DMS 273 treated with DMSO at 0.1 percent for 48 hours (cell line): Measurements from ENCODE around the gene NUCB1.
"Not testable (repeated sequence)": the region's sequence is repeated elsewhere in the genome, so short reads cannot be mapped to it uniquely, and the experiment has no call there.

Source experiments
- DNase-seq: peaks from one replicate; lab custom pipeline; 2025; lab: John Stamatoyannopoulos, UW

NUCB1 gene

DNA sequence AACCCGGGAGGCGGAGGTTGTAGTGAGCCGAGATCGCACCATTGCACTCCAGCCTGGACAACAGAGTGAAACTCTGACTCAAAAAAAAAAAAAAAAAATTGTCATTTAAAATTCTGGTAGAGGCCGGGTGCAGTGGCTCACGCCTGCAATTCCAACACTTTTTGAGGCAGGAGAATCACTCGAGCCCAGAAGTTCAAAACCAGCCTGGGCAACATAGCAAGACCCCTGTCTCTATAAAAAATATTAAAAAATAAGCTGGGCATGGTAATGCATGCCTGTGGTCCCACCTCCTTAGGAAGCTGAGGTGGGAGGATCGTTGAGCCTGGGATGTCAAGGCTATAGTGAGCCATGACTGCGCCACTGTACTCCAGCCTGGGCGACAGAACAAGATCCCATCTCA is 6.2 kb downstream of the NUCB1 start:
- no peak for DNase-seq

DNA sequence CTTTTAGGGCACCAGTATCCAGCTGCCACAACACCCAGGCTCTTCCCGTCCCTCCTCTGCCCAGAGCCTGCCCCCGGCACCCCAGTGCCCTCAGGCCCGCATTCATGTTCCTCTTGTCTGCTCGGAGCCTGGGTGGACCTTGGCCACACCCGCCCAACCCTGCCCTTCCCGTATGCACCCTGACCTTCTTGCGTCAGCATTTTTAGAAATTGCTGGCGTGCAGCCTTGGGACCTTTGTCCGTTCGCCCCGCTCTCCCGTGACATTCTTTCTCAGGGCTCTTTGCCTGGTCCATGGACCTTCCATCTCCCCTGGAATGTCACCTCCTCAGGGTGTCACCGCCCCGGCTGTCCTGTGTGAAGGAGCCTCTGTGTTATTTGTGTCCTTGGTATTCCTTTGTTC is 7.6 kb downstream of the NUCB1 start:
- no peak for DNase-seq

DNA sequence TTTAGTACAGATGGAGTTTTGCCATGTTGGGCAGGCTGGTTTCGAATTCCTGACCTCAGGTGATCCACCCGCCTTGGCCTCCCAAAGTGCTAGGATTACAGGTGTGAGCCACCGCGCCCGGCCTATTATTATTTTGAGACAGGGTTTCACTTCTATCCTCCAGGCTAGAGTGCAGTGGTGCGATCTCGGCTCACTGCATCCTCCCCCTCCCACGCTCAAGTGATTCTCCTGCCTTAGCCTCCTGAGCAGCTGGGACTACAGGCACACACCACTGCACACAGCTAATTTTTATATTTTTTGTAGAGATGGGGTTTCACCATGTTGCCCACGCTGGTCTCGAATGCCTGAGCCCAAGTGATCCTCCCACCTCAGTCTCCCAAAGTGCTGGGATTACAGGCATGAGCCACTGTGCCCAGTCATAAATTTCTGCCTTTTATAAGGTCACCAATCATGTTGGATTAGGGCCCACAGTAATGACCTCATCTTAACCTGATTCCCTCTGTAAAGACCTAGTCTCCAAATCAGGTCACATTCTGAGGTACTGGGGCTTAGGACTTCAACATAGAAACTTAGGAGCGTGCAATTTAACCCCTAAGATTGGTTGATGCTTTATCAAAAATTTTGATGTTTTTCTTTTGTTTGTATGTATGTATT is 9.4 kb downstream of the NUCB1 start:
- not testable (repeated sequence) for DNase-seq

DNA sequence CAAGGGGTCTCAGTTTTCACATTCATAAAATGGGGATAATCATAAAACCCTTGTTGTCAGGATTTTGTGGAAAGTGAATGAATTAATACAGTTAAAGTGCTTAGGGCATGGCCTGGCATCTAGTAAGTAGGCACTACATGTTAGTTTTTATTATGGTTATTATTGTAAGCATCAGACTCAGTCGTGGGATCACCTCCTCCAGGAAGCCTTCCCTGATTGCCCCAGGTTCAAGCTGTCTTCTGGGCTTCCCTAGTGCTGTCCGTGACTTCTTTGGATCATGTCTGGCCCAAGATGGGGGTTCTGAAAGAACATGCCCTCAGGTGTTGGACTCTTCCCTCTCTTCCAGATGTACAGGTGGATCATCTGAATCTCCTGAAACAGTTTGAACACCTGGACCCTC is 10.7 kb downstream of the NUCB1 start:
- no peak for DNase-seq

DNA sequence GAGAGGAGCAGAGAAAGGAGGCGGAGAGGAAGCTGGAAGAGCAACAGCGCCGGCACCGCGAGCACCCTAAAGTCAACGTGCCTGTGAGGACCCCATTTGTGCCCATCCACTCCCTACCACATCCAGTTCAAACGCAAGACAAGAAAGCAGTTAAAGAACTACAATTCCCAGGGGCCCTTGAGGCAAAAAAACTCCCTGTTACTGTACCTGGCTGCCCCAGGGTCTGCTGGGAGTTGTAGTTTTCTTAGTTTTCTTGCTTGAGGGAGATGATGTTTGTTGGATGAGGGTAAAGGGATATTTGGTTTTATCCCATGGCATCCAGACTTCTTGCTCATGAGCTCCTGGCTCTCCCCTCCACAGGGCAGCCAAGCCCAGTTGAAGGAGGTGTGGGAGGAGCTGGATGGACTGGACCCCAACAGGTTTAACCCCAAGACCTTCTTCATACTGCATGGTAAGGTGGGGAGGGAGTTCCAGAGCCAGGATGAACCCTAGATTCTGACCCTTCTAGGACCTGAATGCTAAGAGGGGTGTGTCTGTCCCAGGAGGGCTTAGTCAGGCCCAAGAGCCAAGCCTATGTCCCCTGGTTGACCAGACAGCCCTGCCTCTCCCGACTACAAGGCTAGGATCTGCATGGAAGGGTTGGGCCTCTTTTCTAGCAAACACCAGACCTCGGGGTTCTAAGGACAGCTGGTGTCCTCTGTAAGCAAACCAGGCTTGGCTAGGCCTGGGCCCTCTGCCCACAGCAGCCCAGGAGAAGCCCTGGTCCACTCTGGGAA is 13.2 kb downstream of the NUCB1 start:
- no peak for DNase-seq

DNA sequence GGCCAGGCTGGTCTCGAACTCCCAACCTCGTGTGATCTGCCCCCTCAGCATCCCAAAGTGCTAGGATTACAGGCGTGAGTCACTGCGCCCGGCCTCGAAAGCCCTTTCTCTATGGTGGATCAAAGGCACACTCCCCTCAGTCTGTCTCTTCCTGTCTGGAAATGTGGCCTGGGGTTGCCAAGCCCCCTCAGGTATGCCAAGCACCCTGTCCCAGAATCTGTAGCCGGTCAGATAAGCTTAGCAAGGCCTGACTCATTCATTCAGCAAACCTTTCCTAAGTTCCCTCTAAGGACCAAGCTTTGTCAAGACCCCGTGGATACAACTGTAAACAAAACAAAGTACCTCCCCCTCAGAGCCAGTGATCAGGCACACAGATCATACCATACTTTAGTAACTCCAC is 14.1 kb downstream of the NUCB1 start:
- no peak for DNase-seq

DNA sequence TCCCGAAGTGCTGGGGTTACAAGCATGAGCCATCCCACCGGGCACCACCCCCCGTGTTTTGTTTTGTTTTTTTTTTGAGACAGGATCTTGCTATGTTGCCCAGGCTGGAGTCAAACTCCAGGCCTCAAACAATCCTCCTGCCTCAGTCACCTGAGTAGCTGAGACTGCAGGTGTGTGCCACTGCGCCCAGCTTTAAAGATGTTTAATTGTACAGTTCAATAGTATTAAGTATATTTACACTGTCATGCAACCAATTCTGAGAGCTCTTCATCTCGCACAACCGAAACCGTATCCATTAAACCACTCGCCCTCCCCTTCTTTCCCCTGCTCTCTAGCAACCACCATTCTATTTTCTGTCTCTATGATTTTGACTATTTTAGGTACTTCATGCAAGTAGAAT is 15.6 kb downstream of the NUCB1 start:
- no peak for DNase-seq

DNA sequence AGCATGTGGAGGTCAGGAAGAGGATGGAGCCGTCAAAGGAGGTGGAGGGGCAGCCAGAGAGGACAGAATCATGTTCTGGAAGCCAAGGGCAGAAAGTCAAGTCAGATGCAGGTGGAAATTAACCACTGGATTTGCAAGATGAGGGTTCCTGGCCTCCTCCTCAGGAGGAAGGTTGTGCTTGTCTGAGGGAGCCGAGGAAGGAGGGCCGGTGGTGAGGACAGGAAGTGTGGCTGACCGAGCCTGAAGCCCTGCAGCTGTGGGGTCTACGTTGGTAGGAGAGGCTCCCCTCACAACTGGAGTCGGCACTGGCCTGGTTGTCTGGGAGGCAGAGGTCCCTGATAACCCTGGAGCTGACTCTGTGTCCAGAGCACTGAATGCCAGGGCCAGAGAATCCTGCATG is 18.0 kb downstream of the NUCB1 start:
- no peak for DNase-seq

DNA sequence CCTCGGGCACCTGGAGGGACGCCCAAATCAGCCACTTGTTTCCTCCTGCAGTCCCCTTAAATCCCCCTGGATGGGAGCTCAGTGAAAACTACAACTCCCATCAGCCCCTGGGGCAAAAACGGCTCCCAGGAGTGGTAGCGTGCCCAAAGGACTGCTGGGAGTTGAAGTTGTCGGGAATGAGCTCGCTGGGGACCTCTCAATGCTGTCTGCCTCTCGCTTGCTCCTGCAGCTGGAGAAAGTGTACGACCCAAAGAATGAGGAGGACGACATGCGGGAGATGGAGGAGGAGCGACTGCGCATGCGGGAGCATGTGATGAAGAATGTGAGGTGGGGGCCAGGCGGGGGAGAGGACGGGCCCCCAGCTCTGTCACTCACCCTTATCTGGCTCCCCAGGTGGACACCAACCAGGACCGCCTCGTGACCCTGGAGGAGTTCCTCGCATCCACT is 18.7 kb downstream of the NUCB1 start:
- no peak for DNase-seq

DNA sequence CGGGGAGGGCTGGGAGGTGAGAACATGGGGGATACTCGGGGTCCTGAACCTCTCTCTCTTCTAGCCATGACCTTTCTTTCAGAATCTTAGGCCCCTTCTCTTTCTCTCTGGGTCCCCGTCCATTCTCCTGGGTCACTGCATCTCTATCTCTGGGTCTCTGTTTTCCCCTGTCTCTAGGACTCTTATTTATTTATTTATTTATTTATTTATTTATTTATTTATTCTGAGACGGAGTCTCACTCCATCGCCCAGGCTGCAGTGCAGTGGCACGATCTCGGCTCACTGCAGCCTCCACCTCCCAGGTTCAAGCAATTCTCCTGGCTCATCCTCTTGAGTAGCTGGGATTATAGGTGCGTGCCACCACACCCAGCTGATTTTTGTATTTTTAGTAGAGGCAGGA is 19.2 kb downstream of the NUCB1 start:
- not testable (repeated sequence) for DNase-seq

DNA sequence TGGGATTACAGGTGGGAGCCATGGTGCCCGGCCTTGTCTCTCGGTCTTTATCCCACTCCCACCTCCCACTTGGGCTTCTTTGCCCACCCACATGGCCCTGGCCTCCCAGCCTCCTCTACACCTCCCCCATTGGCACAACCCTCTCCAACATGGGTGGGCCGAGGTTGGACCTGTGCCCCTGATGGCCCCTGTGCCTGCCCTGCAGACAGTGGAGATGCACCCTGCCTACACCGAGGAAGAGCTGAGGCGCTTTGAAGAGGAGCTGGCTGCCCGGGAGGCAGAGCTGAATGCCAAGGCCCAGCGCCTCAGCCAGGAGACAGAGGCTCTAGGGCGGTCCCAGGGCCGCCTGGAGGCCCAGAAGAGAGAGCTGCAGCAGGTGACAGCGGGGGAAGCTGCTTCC is 20.8 kb downstream of the NUCB1 start:
- DNase-seq = no peak

DNA sequence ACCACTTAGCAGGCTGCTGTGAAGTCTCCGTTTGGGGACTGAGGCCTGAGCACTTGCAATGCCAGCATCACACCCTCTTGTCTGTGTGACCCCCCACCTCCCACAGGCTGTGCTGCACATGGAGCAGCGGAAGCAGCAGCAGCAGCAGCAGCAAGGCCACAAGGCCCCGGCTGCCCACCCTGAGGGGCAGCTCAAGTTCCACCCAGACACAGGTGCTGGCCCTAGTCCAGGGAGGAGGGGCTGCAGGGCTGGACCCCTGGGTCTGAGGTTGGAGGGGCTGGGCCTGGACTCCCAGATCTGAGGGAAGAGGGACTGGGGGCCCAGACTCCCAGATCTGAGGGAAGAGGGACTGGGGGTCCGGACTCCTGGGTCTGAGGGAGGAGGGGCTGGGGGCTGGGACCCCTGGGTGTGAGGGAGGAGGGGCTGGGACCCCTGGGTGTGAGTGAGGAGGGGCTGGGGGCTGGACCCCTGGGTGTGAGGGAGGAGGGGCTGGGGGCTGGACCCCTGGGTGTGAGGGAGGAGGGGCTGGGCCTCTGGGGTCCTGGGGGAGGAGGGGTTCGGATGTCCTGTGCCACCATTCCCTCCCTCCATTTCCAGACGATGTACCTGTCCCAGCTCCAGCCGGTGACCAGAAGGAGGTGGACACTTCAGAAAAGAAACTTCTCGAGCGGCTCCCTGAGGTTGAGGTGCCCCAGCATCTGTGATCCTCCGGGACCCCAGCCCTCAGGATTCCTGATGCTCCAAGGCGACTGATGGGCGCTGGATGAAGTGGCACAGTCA is 21.8 kb downstream of the NUCB1 start:
- no peak for DNase-seq

DNA sequence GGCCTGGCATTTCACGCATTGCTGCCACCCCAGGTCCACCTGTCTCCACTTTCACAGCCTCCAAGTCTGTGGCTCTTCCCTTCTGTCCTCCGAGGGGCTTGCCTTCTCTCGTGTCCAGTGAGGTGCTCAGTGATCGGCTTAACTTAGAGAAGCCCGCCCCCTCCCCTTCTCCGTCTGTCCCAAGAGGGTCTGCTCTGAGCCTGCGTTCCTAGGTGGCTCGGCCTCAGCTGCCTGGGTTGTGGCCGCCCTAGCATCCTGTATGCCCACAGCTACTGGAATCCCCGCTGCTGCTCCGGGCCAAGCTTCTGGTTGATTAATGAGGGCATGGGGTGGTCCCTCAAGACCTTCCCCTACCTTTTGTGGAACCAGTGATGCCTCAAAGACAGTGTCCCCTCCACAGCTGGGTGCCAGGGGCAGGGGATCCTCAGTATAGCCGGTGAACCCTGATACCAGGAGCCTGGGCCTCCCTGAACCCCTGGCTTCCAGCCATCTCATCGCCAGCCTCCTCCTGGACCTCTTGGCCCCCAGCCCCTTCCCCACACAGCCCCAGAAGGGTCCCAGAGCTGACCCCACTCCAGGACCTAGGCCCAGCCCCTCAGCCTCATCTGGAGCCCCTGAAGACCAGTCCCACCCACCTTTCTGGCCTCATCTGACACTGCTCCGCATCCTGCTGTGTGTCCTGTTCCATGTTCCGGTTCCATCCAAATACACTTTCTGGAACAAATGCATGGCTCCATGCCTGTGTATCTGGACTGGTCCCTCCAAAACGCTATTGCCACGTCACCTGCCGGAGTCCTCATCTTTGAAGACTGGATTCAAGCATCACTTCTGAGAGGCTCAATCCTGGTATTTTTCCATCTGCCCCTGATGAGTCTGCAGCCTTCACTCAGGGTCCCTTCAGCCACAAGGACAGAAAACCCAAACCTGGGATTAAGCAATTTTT is 22.7 kb downstream of the NUCB1 start:
- DNase-seq = no peak

DNA sequence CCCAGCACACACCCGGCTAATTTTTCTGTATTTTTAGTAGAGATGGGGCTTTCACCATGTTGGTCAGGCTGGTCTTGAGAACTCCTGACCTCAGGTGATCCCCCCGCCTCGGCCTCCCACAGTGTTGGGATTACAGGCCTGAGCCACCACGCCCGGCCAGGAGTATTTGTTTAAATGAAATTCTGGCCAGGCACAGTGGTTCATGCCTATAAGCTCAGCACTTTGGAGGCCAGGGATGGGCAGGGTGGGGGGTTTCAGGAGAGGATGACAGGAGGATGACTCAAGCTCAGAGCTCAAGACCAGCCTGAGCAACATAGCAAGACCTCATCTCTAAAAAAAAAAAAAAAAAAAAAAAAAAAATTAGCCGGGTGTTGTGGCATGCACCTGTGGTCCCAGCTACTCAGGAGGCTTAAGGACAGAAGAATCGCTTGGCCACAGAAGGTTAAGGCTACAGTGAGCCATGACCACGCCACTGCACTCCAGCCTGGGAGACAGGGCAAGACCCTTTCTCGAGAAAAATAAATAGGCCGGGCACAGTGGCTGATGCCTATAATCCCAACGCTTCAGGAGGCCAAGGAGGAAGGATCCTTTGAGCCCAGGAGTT is 25.2 kb downstream of the NUCB1 start:
- no peak for DNase-seq

DNA sequence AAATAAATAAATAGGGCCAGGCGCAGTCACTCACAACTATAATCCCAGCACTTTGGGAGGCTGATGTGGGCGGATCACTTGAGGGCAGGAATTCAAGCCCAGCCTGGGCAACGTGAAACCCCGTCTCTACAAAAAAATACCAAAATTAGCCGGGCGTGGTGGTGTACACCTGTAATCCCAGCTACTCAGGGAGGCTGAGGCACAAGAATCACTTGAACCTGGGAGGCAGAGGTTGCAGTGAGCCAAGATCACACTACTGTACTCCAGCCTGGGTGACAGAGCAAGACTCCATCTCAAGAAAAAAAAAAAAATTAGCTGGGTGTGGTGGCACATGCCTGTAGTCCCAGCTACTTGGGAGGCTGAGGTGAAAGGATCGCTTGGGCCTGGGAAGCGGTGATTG is 25.8 kb downstream of the NUCB1 start:
- not testable (repeated sequence) for DNase-seq

DNA sequence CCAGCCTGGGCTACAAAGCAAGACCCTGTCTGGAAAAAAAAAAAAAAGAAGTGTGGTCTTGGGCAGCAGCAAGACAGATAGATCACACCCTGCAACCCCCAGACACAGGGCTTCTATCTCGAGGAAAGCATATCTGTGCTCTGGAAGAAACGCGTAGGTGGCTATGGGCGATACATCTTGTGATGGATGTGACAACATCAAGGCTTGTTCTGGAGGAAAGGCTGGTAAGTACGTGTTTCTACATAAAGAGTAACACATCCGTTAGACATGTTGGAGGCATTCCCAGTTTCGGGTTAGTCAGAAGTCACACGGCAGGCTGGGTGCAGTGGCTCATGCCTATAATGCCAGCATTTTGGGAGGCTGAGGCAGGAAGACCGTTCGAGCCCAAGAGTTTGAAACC is 26.8 kb downstream of the NUCB1 start:
- DNase-seq = no peak

DNA sequence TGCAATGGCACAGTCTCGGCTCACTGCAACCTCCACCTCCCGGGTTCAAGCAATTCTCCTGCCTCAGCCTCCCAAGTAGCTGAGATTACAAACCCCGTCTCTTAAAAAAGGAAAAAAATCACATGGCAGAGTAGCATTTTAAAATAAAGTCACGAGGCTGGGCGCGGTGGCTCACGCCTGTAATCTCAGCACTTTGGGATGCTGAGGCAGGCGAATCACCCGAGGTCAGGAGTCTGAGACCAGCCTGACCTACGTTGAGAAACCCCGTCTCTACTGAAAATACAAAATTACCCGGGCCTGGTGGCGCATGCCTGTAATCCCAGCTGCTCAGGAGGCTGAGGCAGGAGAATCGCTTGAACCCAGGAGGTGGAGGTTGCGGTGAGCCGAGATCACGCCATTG is 27.6 kb downstream of the NUCB1 start:
- DNase-seq = not testable (repeated sequence)

DNA sequence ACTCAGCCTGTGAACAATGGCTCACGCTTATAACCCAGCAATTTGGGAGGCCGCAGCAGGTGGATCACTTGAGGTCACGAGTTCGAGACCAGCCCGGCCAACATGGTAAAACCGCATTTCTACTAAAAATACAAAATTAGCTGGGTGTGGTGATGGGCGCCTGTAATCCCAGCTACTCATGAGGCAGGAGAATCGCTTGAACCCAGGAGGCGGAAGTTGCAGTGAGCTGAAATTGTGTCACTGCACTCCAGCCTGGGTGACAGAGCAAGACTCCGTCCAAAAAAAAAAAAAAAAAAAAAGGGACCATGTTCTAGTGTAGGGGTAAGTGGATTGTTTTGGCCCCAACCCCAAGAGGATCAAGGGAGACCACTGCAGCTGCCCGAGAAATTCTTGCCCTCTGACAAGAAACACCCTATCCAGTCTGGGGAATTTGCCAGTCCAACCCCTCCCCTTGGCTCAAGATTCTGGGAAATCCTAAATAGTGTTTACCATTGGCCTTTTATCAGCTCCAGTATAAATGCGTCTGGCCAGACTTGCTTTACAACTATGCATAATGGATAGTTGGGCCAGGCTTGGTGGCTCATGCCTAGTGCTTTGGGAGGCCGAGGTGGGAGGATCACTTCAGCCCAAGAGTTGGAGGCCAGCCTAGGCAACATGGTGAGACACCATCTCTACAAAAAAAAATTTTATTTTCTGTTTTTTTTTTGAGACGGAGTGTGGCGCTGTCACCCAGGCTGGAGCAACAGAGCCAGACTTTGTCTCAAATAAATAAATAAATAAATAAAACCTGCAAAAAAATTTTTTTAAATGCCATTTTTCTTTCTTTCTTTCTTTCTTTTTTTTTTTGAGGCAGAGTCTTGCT is 28.3 kb downstream of the NUCB1 start:
- no peak for DNase-seq

DNA sequence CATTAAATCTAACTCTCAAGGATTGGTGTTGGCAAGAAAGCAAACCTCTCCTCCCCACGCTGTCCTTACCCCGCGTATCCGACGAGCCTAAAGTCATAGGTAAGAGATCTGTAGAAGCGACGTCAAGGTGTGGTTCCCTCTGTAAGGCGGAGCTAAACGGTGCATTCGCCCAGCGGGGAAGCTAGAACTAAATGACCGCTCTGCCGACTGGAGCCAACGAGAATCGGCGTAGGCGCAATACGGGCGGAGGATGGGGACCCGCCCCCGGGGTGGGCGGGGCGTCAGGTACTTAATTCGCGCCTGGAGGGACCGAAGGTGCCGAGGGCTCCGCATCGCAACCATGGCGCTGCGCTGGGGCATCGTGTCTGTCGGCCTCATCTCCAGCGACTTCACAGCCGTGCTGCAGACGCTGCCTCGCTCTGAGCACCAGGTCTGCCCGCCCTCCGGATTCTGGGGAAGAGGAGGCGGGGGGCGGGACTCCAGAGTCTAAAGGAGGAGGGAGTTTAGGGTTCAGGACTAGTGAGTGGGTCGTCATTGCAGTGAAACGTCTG is 33.3 kb downstream of the NUCB1 start, which contains the start of gene DHDH:
DHDH (plus strand) TSS at position 318 of the 551 bp plus-strand sequence; CDS start at position 341, 23 bp downstream.
- peak; percentile 45 for DNase-seq

DNA sequence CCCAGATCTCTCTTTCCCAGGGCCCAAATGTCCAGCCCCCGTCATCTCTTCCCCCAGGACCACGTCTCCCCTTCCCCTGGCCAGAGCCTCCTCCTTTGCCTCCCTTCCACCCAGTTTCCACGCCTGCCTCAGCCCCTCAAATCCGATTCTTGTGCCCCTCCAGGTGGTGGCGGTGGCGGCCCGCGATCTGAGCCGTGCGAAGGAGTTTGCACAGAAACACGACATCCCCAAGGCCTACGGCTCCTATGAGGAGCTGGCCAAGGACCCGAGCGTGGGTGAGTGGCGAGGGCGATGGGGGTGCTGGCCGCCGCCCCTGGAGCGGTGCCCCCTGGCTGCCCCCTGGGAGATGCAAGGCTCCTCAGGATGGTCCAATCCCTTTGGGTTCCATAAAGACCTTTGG is 34.7 kb downstream of the NUCB1 start:
- DNase-seq = no peak
